HEK293T (cell line): Measurements from ENCODE around the gene MYO9A.

Experiments
- BHLHE40 ChIP-seq: fragments of 450-650 bp; IDR thresholded peaks from 2 replicates; pipeline ENCODE4 v1.6.1; 2016; ENCODE audit warnings: mild to moderate bottlenecking, moderate library complexity, borderline replicate concordance
- CTBP1 ChIP-seq: fragments of 450-650 bp; IDR thresholded peaks from 2 replicates; pipeline ENCODE4 v1.6.1; 2016; ENCODE audit warnings: borderline replicate concordance
- ELF4 ChIP-seq: fragments of 450-650 bp; IDR thresholded peaks from 2 replicates; pipeline ENCODE4 v1.6.1; 2017; ENCODE audit warnings: antibody characterized with exemption
- FOXA1 ChIP-seq: fragments of 450-650 bp; IDR thresholded peaks from 2 replicates; pipeline ENCODE4 v1.6.1; 2016; ENCODE audit warnings: mild to moderate bottlenecking
- FOXK2 ChIP-seq: fragments of 450-650 bp; IDR thresholded peaks from 2 replicates; pipeline ENCODE4 v1.6.1; 2016; ENCODE audit warnings: mild to moderate bottlenecking
- HDGF ChIP-seq: fragments of 450-650 bp; IDR thresholded peaks from 2 replicates; pipeline ENCODE4 v1.6.1; 2017; ENCODE audit warnings: antibody characterized with exemption, borderline replicate concordance
- LEF1 ChIP-seq: fragments of 450-650 bp; IDR thresholded peaks from 2 replicates; pipeline ENCODE4 v1.6.1; 2017; ENCODE audit warnings: mild to moderate bottlenecking, borderline replicate concordance
- SP1 ChIP-seq: fragments of 450-650 bp; IDR thresholded peaks from 2 replicates; pipeline ENCODE4 v1.6.1; 2017
- SUZ12 ChIP-seq: fragments of 450-650 bp; IDR thresholded peaks from 2 replicates; pipeline ENCODE4 v1.6.1; 2016; ENCODE audit warnings: mild to moderate bottlenecking
- TARDBP ChIP-seq: fragments of 450-650 bp; IDR thresholded peaks from 2 replicates; pipeline ENCODE4 v1.6.1; 2016
- ZNF384 ChIP-seq: fragments of 450-650 bp; IDR thresholded peaks from 2 replicates; pipeline ENCODE4 v1.6.1; 2016
- TF ChIP-seq, protein P1 (sequence below): fragments of 450-650 bp; IDR thresholded peaks from 2 replicates; pipeline ENCODE4 v1.6.1; 2016

DNA sequence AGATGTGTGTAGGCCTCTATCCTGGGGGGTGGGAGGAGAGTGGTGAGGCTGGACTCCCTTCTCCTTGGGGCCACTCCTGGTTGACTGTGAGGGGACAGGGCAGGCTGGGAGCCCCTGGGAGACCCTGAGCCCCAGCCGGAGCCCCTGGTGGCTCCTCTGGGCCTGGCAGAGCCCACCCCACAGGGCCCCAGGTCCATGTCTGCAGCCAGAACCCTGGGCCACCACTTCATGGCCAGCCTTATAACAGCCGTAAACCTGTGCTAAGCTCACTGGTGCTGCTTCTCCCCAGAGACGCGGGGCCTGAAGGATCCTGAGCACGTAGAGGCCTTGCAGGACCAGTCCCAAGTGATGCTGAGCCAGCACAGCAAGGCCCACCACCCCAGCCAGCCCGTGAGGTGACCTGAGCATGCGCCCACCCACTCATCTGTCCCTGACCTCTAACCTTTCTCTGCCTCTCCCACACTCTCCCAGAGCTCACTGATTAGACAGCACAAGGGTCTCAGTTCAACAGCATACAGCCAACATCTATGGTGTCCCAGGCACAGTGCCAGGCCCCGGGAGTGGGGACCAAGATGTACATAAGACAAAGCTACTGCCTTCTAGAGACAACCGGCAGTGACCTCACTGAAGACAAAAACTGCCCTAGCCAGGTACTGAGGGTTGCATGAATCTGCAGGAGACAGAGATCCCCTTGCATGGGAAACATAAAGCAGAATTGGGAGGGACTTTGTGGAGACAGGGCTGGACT is 304.1 kb downstream of the MYO9A start:
- TF ChIP-seq FOXA1 = no peak
- TF ChIP-seq FOXK2 = no peak
- no peak for TF ChIP-seq HDGF
- TF ChIP-seq, protein P1, sequence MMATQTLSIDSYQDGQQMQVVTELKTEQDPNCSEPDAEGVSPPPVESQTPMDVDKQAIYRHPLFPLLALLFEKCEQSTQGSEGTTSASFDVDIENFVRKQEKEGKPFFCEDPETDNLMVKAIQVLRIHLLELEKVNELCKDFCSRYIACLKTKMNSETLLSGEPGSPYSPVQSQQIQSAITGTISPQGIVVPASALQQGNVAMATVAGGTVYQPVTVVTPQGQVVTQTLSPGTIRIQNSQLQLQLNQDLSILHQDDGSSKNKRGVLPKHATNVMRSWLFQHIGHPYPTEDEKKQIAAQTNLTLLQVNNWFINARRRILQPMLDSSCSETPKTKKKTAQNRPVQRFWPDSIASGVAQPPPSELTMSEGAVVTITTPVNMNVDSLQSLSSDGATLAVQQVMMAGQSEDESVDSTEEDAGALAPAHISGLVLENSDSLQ = no peak
- no peak for TF ChIP-seq TARDBP
- no peak for TF ChIP-seq BHLHE40
- TF ChIP-seq ZNF384 = no peak
- no peak for TF ChIP-seq CTBP1
- TF ChIP-seq LEF1 = no peak
- no peak for TF ChIP-seq SUZ12
- no peak for TF ChIP-seq ELF4
- no peak for TF ChIP-seq SP1
